Glutamatergic neuron (in vitro differentiated cells): ENCODE data around the gene POLR1C. TPM values are rescaled to one million over a fixed set of nuclear protein-coding genes. Genes with fewer than 3 reads are reported as not detected.
A peak's percentile ranks its signal among the peaks of the same experiment; 100 is the strongest.

Experiments
- DNase-seq: peaks from one replicate; pipeline ENCODE4 v3.0.0; 2022
- H3K27ac Mint-ChIP-seq: one replicate; pipeline ENCODE4 v1.8.0; 2020; ENCODE audit warnings: mild to moderate bottlenecking, mixed read lengths, inconsistent platforms; ENCODE audit not compliant: unreplicated experiment
- H3K27me3 Mint-ChIP-seq: one replicate; pipeline ENCODE4 v1.8.0; 2020; ENCODE audit warnings: mild to moderate bottlenecking, moderate library complexity, mixed read lengths, inconsistent platforms; ENCODE audit not compliant: unreplicated experiment
- H3K36me3 Mint-ChIP-seq: one replicate; pipeline ENCODE4 v1.8.0; 2020; ENCODE audit warnings: mild to moderate bottlenecking, mixed read lengths, inconsistent platforms; ENCODE audit not compliant: unreplicated experiment
- H3K4me1 Mint-ChIP-seq: one replicate; pipeline ENCODE4 v1.8.0; 2020; ENCODE audit warnings: mild to moderate bottlenecking, low read depth, mixed read lengths, inconsistent platforms; ENCODE audit not compliant: unreplicated experiment
- H3K4me3 Mint-ChIP-seq: one replicate; pipeline ENCODE4 v1.8.0; 2020; ENCODE audit warnings: mild to moderate bottlenecking, mixed read lengths, inconsistent platforms; ENCODE audit not compliant: unreplicated experiment
- H3K9me3 Mint-ChIP-seq: one replicate; pipeline ENCODE4 v1.8.0; 2020; ENCODE audit warnings: mild to moderate bottlenecking, moderate library complexity, mixed read lengths, inconsistent platforms; ENCODE audit not compliant: unreplicated experiment
- CTCF ChIP-seq: fragments of 200-600 bp; sonication (generic); IDR thresholded peaks from one replicate; pipeline ENCODE4 v1.5.0; 2021; ENCODE audit not compliant: partially characterized antibody, unreplicated experiment
- total RNA-seq: library from RNA; stranded (reverse); fragmentation: NEBNext Ultra II Directional; extraction: Animal tissue kit (Norgen Biotek cat#: 25700); gene quantifications from one replicate; pipeline ENCODE4 v1.2.1, GENCODE V29; 2021; ENCODE audit not compliant: unreplicated experiment

POLR1C gene
- total RNA-seq, 1 donor from 2014 or later = 18.9 TPM

GRCh38 chr6:43504756-43505593 lies 11.9 kb upstream of the POLR1C start:
- Mint-ChIP-seq H3K27ac (no peak overlapping the region), H3K27me3 (peaks cover 16% of the 10 kb centered on the region), H3K36me3 (no peaks in the 10 kb centered on the region), H3K4me3 (no peak overlapping the region), H3K4me1 (peaks cover 9% of the 10 kb centered on the region), H3K9me3 (peaks cover 7% of the 10 kb centered on the region)
- no peak for TF ChIP-seq CTCF
- no peak for DNase-seq

- Mint-ChIP-seq H3K36me3 (no peaks in the 10 kb centered on the region), H3K4me1 (peaks cover 9% of the 10 kb centered on the region), H3K27me3 (peaks cover 16% of the 10 kb centered on the region), H3K27ac (no peak overlapping the region), H3K4me3 (no peak overlapping the region), H3K9me3 (peaks cover 8% of the 10 kb centered on the region)
- no peak for TF ChIP-seq CTCF
- DNase-seq = no peak
Observed at GRCh38 chr6:43505718-43506117, 11.2 kb upstream of the POLR1C start.

GRCh38 chr6:43506171-43506570 lies 10.7 kb upstream of the POLR1C start:
- H3K4me3 Mint-ChIP-seq = no peak overlapping the region
- peaks cover 8% of the 10 kb centered on the region for H3K9me3 Mint-ChIP-seq
- no peak for TF ChIP-seq CTCF
- no peak for DNase-seq
- peaks cover 17% of the 10 kb centered on the region for H3K27me3 Mint-ChIP-seq
- H3K36me3 Mint-ChIP-seq = no peaks in the 10 kb centered on the region
- H3K27ac Mint-ChIP-seq = no peak overlapping the region
- peaks cover 9% of the 10 kb centered on the region for H3K4me1 Mint-ChIP-seq

- H3K36me3 Mint-ChIP-seq = peaks cover 4% of the 10 kb centered on the region
- TF ChIP-seq CTCF = peak; percentile 97
- peak; percentile 83 for DNase-seq
- H3K27ac Mint-ChIP-seq = no peak overlapping the region
- peaks cover 20% of the 10 kb centered on the region for H3K27me3 Mint-ChIP-seq
- H3K4me3 Mint-ChIP-seq = no peak overlapping the region
- H3K4me1 Mint-ChIP-seq = peaks cover 9% of the 10 kb centered on the region
- H3K9me3 Mint-ChIP-seq = peaks cover 8% of the 10 kb centered on the region
Observed at GRCh38 chr6:43506667-43507471, 10.0 kb upstream of the POLR1C start.
